ENCODE data around the gene MAEL. TPM values are rescaled to one million over a fixed set of nuclear protein-coding genes. Genes with fewer than 3 reads are reported as not detected.

The MAEL gene
- total and polyA plus RNA-seq, 12 donors, result 0.75 to 8.5 (median 3.5) TPM

- TF ChIP-seq, protein P1, sequence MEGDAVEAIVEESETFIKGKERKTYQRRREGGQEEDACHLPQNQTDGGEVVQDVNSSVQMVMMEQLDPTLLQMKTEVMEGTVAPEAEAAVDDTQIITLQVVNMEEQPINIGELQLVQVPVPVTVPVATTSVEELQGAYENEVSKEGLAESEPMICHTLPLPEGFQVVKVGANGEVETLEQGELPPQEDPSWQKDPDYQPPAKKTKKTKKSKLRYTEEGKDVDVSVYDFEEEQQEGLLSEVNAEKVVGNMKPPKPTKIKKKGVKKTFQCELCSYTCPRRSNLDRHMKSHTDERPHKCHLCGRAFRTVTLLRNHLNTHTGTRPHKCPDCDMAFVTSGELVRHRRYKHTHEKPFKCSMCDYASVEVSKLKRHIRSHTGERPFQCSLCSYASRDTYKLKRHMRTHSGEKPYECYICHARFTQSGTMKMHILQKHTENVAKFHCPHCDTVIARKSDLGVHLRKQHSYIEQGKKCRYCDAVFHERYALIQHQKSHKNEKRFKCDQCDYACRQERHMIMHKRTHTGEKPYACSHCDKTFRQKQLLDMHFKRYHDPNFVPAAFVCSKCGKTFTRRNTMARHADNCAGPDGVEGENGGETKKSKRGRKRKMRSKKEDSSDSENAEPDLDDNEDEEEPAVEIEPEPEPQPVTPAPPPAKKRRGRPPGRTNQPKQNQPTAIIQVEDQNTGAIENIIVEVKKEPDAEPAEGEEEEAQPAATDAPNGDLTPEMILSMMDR (IDR thresholded peaks at IDR 0.05), result no peak
- H3K27me3 ChIP-seq, result peaks cover 0 to 36% (median 12%) of the 10 kb centered on the region in 7 donors
- DNase-seq, result no peak
- 32 to 59% methylated on average over 1 of the region's 1 CpG for WGBS, 2 donors
- no peak overlapping the region for H3K4me3 ChIP-seq
- ATAC-seq, result no peak
- intact Hi-C loops (cut with DNase I), result loop anchor here in 3 of 10 donors (5.0 to 10.0 kb wide), 3 partner anchors 64 to 78 kb away; no protein-coding TSS in a partner anchor
- H3K9me3 ChIP-seq, result no peaks in the 10 kb centered on the region
- no peak overlapping the region for H3K27ac ChIP-seq
- H3K36me3 ChIP-seq, result no peaks in the 10 kb centered on the region
- H3K4me1 ChIP-seq, result peaks cover 0 to 19% (median 9%) of the 10 kb centered on the region in 9 donors
Measured at GRCh38 chr1:166978821-166979220, 10.3 kb upstream of the MAEL start.

DNA sequence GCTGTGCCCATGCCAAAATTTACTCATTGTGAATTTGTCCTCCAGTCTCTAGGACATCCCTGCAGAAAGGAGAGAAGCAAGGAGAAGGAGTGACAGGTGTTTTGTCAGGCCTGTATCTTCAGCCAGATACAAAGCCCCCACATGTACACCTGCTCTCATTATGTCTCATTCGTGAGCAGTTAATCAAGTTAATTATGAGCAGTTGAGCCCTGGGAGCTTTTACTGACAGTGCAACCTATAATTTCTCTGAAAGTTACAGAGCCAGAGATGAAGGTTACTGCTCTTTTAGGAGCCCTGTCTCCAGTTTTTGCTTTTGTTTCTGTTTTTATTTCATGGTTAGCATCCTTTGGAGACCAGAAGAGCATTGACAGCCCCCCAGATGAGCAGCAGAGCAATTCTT lies 8.7 kb upstream of the MAEL start:
- peaks cover 0 to 8% (median 0%) of the 10 kb centered on the region in 9 donors for H3K4me1 ChIP-seq
- H3K4me3 ChIP-seq, result no peak overlapping the region
- TF ChIP-seq, protein P1 (IDR thresholded peaks at IDR 0.05), result no peak
- no peaks in the 10 kb centered on the region for H3K9me3 ChIP-seq
- peaks cover 0 to 23% (median 0%) of the 10 kb centered on the region in 7 donors for H3K27me3 ChIP-seq
- ATAC-seq (no peak), DNase-seq (no peak)
- H3K27ac ChIP-seq, result no peak overlapping the region
- intact Hi-C loops (cut with DNase I), result no loop called here
- no peaks in the 10 kb centered on the region for H3K36me3 ChIP-seq
- 78 to 83% methylated on average over 1 of the region's 1 CpG for WGBS, 2 donors

GRCh38 chr1:166980818-166981217 lies 8.3 kb upstream of the MAEL start:
- intact Hi-C loops (cut with DNase I), result no loop called here
- ATAC-seq, result no peak

GRCh38 chr1:166981589-166981988 lies 7.5 kb upstream of the MAEL start:
- no peaks in the 10 kb centered on the region for H3K9me3 ChIP-seq
- 48 to 87% methylated on average over 1 of the region's 1 CpG for WGBS, 2 donors
- no peaks in the 10 kb centered on the region for H3K36me3 ChIP-seq
- no peak for DNase-seq
- intact Hi-C loops (cut with DNase I), result no loop called here
- no peak overlapping the region for H3K27ac ChIP-seq
- peaks cover 0 to 12% (median 0%) of the 10 kb centered on the region in 7 donors for H3K27me3 ChIP-seq
- no peak for ATAC-seq
- peaks cover 0 to under 1% (median 0%) of the 10 kb centered on the region in 9 donors for H3K4me1 ChIP-seq
- TF ChIP-seq, protein P1 (IDR thresholded peaks at IDR 0.05), result no peak
- no peak overlapping the region for H3K4me3 ChIP-seq

More at GRCh38 chr1:166980818-166981217, 8.3 kb upstream of the MAEL start:
- DNase-seq, result no peak
- no peak overlapping the region for H3K4me3 ChIP-seq
- WGBS, 2 donors, result 87 to 88% methylated on average over 3 of the region's 3 CpGs
- peaks cover 0 to 8% (median 0%) of the 10 kb centered on the region in 9 donors for H3K4me1 ChIP-seq
- no peak overlapping the region for H3K27ac ChIP-seq
- no peaks in the 10 kb centered on the region for H3K9me3 ChIP-seq
- no peaks in the 10 kb centered on the region for H3K36me3 ChIP-seq
- TF ChIP-seq, protein P1 (IDR thresholded peaks at IDR 0.05), result no peak
- peaks cover 0 to 19% (median 0%) of the 10 kb centered on the region in 7 donors for H3K27me3 ChIP-seq

Measured in heart right ventricle (tissue), 16 donors.